HCT116 (cell line): ENCODE results near the gene PLCB1. TPM values are rescaled to one million over a fixed set of nuclear protein-coding genes. Genes with fewer than 3 reads are reported as not detected.

Source experiments
- ATAC-seq: fragments of 200-7000 bp; cut with Tn5 transposase; 2 replicates; pipeline ENCODE4 v1.9.1; 2020; ENCODE audit warnings: mild to moderate bottlenecking, moderate library complexity
- BruUV-seq: library from RNA; stranded (reverse); fragments of 400-500 nt; replicated peaks from 2 replicates; lab custom pipeline; 2021; lab: Mats Ljungman, UMichigan
- CTCF ChIA-PET: fragments of 300-600 bp; sonication (Branson Sonifier 250); formaldehyde crosslinking; loops from one replicate; lab custom pipeline; 2021; ENCODE audit warnings: antibody characterized with exemption; lab: Charles Lee
- POLR2A ChIA-PET: fragments of 300-600, 350-600 bp; sonication (Branson Sonifier 250); formaldehyde crosslinking; loops from one replicate; lab custom pipeline; 2021; ENCODE audit warnings: antibody characterized with exemption; lab: Charles Lee
- RAD21 ChIA-PET, 2 experiments: fragments of 300-600 bp; sonication (Branson Sonifier 250); formaldehyde crosslinking; loops; one replicate each; lab custom pipeline; 2023; ENCODE audit warnings: low total read pairs in 2 of 2; ENCODE audit not compliant: uncharacterized antibody in 2 of 2, unreplicated experiment in 2 of 2, low non-redundant PET in 1 of 2; lab: Charles Lee
- DNase-seq: peaks from one replicate; pipeline ENCODE4 v3.0.0-alpha.2; 2010; ENCODE audit warnings: low read depth, low spot score
- H2AFZ ChIP-seq: fragments of 200-600 bp; shearing (Covaris generic), sonication (generic); 2 replicates; pipeline ENCODE4 v1.6.1; 2017; ENCODE audit warnings: low read depth, mixed run types, mixed read lengths, antibody characterized with exemption, low read length; ENCODE audit not compliant: poor library complexity, severe bottlenecking
- H3K27ac ChIP-seq: 2 replicates; pipeline ENCODE4 v1.5.1; 2012; ENCODE audit warnings: low read depth, low read length
- H3K27me3 ChIP-seq: fragments of 200-600 bp; sonication (generic); 2 replicates; pipeline ENCODE4 v1.6.1; 2016; ENCODE audit warnings: mixed run types, low read length, mixed read lengths; ENCODE audit not compliant: insufficient read depth
- H3K36me3 ChIP-seq, 2 experiments: fragments of 200-500 bp in 1 of 2; fragments of 200-600 bp in 1 of 2; sonication (Bioruptor generic) in 1 of 2; sonication (generic) in 1 of 2; 2 replicates each; pipeline versions ENCODE4 v1.5.1 to v1.6.1; 2014 to 2016; ENCODE audit warnings: low read length in 2 of 2, inconsistent platforms in 1 of 2, mixed read lengths in 1 of 2, mixed run types in 1 of 2; ENCODE audit not compliant: insufficient read depth in 2 of 2, control insufficient read depth in 1 of 2
- H3K4me1 ChIP-seq, 2 experiments: fragments of 200-600 bp in 1 of 2; sonication (generic) in 1 of 2; 2 replicates each; pipeline versions ENCODE4 v1.5.1 to v1.6.1; 2012 to 2017; ENCODE audit warnings: low read length in 2 of 2, inconsistent platforms in 1 of 2, mild to moderate bottlenecking in 1 of 2, mixed read lengths in 1 of 2, mixed run types in 1 of 2, moderate library complexity in 1 of 2; ENCODE audit not compliant: insufficient read depth in 2 of 2, control insufficient read depth in 1 of 2
- H3K4me2 ChIP-seq: fragments of 200-600 bp; sonication (generic); 2 replicates; pipeline ENCODE4 v1.6.1; 2017; ENCODE audit warnings: mixed run types, low read length, mixed read lengths
- H3K4me3 ChIP-seq, 2 experiments: fragments of 200-600 bp in 1 of 2; sonication (generic) in 1 of 2; replicated peaks in 1 of 2; 2 replicates each; pipeline ENCODE4 v1.5.1; 2011 to 2016; ENCODE audit warnings: low read length in 2 of 2, control low read depth in 1 of 2, low read depth in 1 of 2, mild to moderate bottlenecking in 1 of 2, mixed read lengths in 1 of 2, mixed run types in 1 of 2
- H3K79me2 ChIP-seq: fragments of 200-600 bp; sonication (generic); 2 replicates; pipeline ENCODE4 v1.6.1; 2017; ENCODE audit warnings: mild to moderate bottlenecking, mixed run types, low read length, moderate library complexity, mixed read lengths; ENCODE audit not compliant: insufficient read depth
- H3K9ac ChIP-seq: fragments of 200-600 bp; sonication (generic); 2 replicates; pipeline ENCODE4 v1.6.1; 2016; ENCODE audit warnings: low read length, mixed read lengths
- H3K9me2 ChIP-seq: fragments of 200-600 bp; sonication (generic), shearing (Covaris generic); 2 replicates; pipeline ENCODE4 v1.6.1; 2017; ENCODE audit warnings: mixed run types, mild to moderate bottlenecking, moderate library complexity; ENCODE audit not compliant: insufficient read depth
- H3K9me3 ChIP-seq, 2 experiments: fragments of 200-500 bp in 1 of 2; fragments of 200-600 bp in 1 of 2; sonication (Bioruptor generic) in 1 of 2; sonication (generic) in 1 of 2; 2 replicates each; pipeline ENCODE4 v1.6.1; 2014 to 2017; ENCODE audit warnings: low read length in 2 of 2, mixed read lengths in 2 of 2, inconsistent platforms in 1 of 2, low read depth in 1 of 2, mild to moderate bottlenecking in 1 of 2, mixed run types in 1 of 2, moderate library complexity in 1 of 2; ENCODE audit not compliant: control insufficient read depth in 1 of 2, insufficient read depth in 1 of 2
- H4K20me1 ChIP-seq: fragments of 200-600 bp; sonication (generic), shearing (Covaris generic); 2 replicates; pipeline ENCODE4 v1.6.1; 2017; ENCODE audit warnings: mixed run types, mild to moderate bottlenecking, moderate library complexity; ENCODE audit not compliant: insufficient read depth
- EGR1 ChIP-seq: IDR thresholded peaks from 2 replicates; pipeline ENCODE4 v1.6.1; 2012; ENCODE audit warnings: low read depth
- POLR2A ChIP-seq: IDR thresholded peaks from 2 replicates; pipeline ENCODE4 v1.7.0; 2011; ENCODE audit warnings: borderline replicate concordance; ENCODE audit not compliant: insufficient read depth, insufficient read length; ENCODE audit errors: extremely low read depth
- POLR2AphosphoS5 ChIP-seq: IDR thresholded peaks from 2 replicates; pipeline ENCODE4 v1.6.1; 2011; ENCODE audit warnings: mild to moderate bottlenecking, low read depth, low read length, moderate library complexity
- RAD21 ChIP-seq: IDR thresholded peaks from 2 replicates; pipeline ENCODE4 v1.6.1; 2012; ENCODE audit warnings: low read depth, mild to moderate bottlenecking
- REST ChIP-seq: IDR thresholded peaks from 2 replicates; pipeline ENCODE4 v1.6.1; 2012; ENCODE audit warnings: low read depth
- SIN3A ChIP-seq: IDR thresholded peaks from 2 replicates; pipeline ENCODE4 v1.6.1; 2012; ENCODE audit warnings: low read depth
- TCF7L2 ChIP-seq: IDR thresholded peaks from 2 replicates; pipeline ENCODE4 v1.7.0; 2011; ENCODE audit warnings: borderline replicate concordance, inconsistent platforms; ENCODE audit not compliant: insufficient read depth, insufficient read length; ENCODE audit errors: extremely low read depth
- ZFX ChIP-seq: fragments of 450-650 bp; IDR thresholded peaks from 2 replicates; pipeline ENCODE4 v1.6.1; 2017
- ZNF274 ChIP-seq: fragments of 200-500 bp; sonication (Bioruptor generic); IDR thresholded peaks from 2 replicates; pipeline ENCODE4 v1.6.1; 2014; ENCODE audit warnings: mild to moderate bottlenecking, low read depth, low read length, inconsistent platforms
- intact Hi-C: fragments of 100-400 bp; cut with micrococcal nuclease; formaldehyde crosslinking; loops from 2 replicates; pipeline ENCODE4 v1.10.0; 2022
- total RNA-seq: library from RNA; stranded (reverse); gene quantifications from one replicate; pipeline ENCODE4 v1.2.1, GENCODE V29; 2021; ENCODE audit not compliant: unreplicated experiment
- TF ChIP-seq, protein P1 (sequence below): IDR thresholded peaks from 2 replicates; pipeline ENCODE4 v1.6.1; 2012

The PLCB1 gene
- total RNA-seq, 1 experiment from 2014 or later: 15.8 TPM

DNA sequence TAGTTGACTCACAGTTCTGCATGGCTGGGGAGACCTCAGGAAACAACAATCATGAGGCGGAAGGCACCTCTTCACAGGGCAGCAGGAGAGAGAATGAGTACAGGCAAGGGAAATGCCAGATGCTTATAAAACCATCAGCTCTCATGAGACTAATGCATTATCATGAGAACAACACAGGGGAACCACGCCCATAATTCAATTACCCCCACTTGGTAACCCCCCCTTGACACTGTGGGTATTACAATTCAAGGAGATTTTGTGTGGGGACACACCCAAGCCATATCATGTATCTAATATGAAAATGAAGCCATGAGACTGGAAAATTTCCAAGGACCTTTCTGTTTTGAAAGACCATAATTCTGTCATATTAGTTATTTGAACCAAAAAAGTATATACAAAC lies 594.4 kb downstream of the PLCB1 start:
- BruUV-seq: no TSS peak
- no peaks in the 10 kb centered on the region for H3K27me3 ChIP-seq
- no peaks in the 10 kb centered on the region for H3K36me3 ChIP-seq
- no peaks in the 10 kb centered on the region for H3K9me2 ChIP-seq
- no peak overlapping the region for H3K27ac ChIP-seq
- ATAC-seq (no peak), DNase-seq (no peak)
- intact Hi-C loops: loop anchor here (10.0 kb wide), 1 partner anchor 1962 kb away; the partner anchor contains the start of gene BMP2
- TF ChIP-seq SIN3A (no peak), POLR2A (no peak), ZNF274 (no peak), ZFX (no peak), REST (no peak), RAD21 (no peak), POLR2AphosphoS5 (no peak), TCF7L2 (no peak), EGR1 (no peak)
- TF ChIP-seq, protein P1, sequence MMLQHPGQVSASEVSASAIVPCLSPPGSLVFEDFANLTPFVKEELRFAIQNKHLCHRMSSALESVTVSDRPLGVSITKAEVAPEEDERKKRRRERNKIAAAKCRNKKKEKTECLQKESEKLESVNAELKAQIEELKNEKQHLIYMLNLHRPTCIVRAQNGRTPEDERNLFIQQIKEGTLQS: no peak
- no peaks in the 10 kb centered on the region for H3K79me2 ChIP-seq
- H3K4me1 ChIP-seq: no peaks in the 10 kb centered on the region
- no peak overlapping the region for H2AFZ ChIP-seq
- no peaks in the 10 kb centered on the region for H3K9me3 ChIP-seq
- no peak overlapping the region for H3K9ac ChIP-seq
- H3K4me3 ChIP-seq: no peak overlapping the region
- CTCF ChIA-PET: no interaction called here
- no peaks in the 10 kb centered on the region for H4K20me1 ChIP-seq
- POLR2A ChIA-PET: no interaction called here
- H3K4me2 ChIP-seq: no peak overlapping the region
- RAD21 ChIA-PET: no interaction called here
